HEK293T (cell line): Measurements from ENCODE around the gene OR5K1.

Experiments
- ARNT ChIP-seq: fragments of 450-650 bp; IDR thresholded peaks from 2 replicates; pipeline ENCODE4 v1.6.1; 2017; ENCODE audit warnings: mild to moderate bottlenecking
- BHLHE40 ChIP-seq: fragments of 450-650 bp; IDR thresholded peaks from 2 replicates; pipeline ENCODE4 v1.6.1; 2016; ENCODE audit warnings: mild to moderate bottlenecking, moderate library complexity, borderline replicate concordance
- ELF4 ChIP-seq: fragments of 450-650 bp; IDR thresholded peaks from 2 replicates; pipeline ENCODE4 v1.6.1; 2017; ENCODE audit warnings: antibody characterized with exemption
- FOXA1 ChIP-seq: fragments of 450-650 bp; IDR thresholded peaks from 2 replicates; pipeline ENCODE4 v1.6.1; 2016; ENCODE audit warnings: mild to moderate bottlenecking
- FOXK2 ChIP-seq: fragments of 450-650 bp; IDR thresholded peaks from 2 replicates; pipeline ENCODE4 v1.6.1; 2016; ENCODE audit warnings: mild to moderate bottlenecking
- FOXM1 ChIP-seq: fragments of 450-650 bp; IDR thresholded peaks from 2 replicates; pipeline ENCODE4 v1.6.1; 2017; ENCODE audit warnings: mild to moderate bottlenecking, borderline replicate concordance
- L3MBTL2 ChIP-seq: fragments of 450-650 bp; conservative IDR thresholded peaks from 2 replicates; pipeline ENCODE4 v1.6.1; 2016; ENCODE audit warnings: mild to moderate bottlenecking
- LEF1 ChIP-seq: fragments of 450-650 bp; IDR thresholded peaks from 2 replicates; pipeline ENCODE4 v1.6.1; 2017; ENCODE audit warnings: mild to moderate bottlenecking, borderline replicate concordance
- SP1 ChIP-seq: fragments of 450-650 bp; IDR thresholded peaks from 2 replicates; pipeline ENCODE4 v1.6.1; 2017
- SUZ12 ChIP-seq: fragments of 450-650 bp; IDR thresholded peaks from 2 replicates; pipeline ENCODE4 v1.6.1; 2016; ENCODE audit warnings: mild to moderate bottlenecking
- TARDBP ChIP-seq: fragments of 450-650 bp; IDR thresholded peaks from 2 replicates; pipeline ENCODE4 v1.6.1; 2016

DNA sequence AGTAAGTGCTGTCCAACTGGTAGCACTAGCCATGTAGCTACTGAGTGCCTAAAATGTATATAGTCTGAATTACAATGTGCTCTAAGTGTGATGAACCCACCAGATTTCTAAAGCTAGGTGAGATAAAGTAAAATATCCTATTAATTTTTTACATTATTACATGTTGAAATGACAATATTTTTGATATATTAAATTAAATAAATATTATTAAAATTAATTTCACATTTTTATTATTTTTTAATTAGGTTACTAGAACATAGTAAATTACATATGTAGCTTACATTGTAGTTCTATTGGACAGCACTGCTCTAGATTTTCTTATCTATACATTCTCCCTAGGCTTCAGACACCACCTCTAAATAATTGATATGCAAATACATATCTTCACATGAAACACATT is 9.2 kb upstream of the OR5K1 start:
- no peak for TF ChIP-seq ELF4
- no peak for TF ChIP-seq TARDBP
- no peak for TF ChIP-seq BHLHE40
- TF ChIP-seq SP1: no peak
- TF ChIP-seq FOXM1: no peak
- TF ChIP-seq FOXK2: no peak
- TF ChIP-seq ARNT: no peak
- TF ChIP-seq L3MBTL2: no peak
- TF ChIP-seq LEF1: no peak
- TF ChIP-seq SUZ12: no peak
- TF ChIP-seq FOXA1: no peak
